ENCODE data around the gene EPB41L5. TPM values are rescaled to one million over a fixed set of nuclear protein-coding genes. Genes with fewer than 3 reads are reported as not detected.

EPB41L5 gene
- total and polyA plus RNA-seq, 10 of the 15 experiments (the other 5 are each of a cell fraction or from before 2014, with no cell fraction given), result 2.1 to 20.4 (median 8.2) TPM

- ATAC-seq (no peak), FAIRE-seq (no peak), DNase-seq (ENCODE audit: low read depth, low spot score) (no peak)
- Histone ChIP-seq H3K4me3 (no peak overlapping the region), H3K27me3 (replicated peaks in 1 of 2; ENCODE audit: control insufficient read depth in 2 of 2, insufficient read depth in 2 of 2, low read length in 1 of 2) (no peaks in the 10 kb centered on the region), H3K79me2 (ENCODE audit: control insufficient read depth, insufficient read depth, low read length) (no peaks in the 10 kb centered on the region), H3K9ac (ENCODE audit: control insufficient read depth, insufficient read depth, low read length) (no peak overlapping the region), H2AFZ (ENCODE audit: control insufficient read depth, low read depth, low read length) (no peak overlapping the region), H4K20me1 (ENCODE audit: control insufficient read depth, insufficient read depth) (no peaks in the 10 kb centered on the region), H3K4me1 (ENCODE audit: control insufficient read depth, insufficient read depth, low read length) (no peaks in the 10 kb centered on the region), H3K4me2 (ENCODE audit: control insufficient read depth, insufficient read depth) (no peak overlapping the region), H3K9me3 (replicated peaks; ENCODE audit: control insufficient read depth, insufficient read depth, low read length) (no peaks in the 10 kb centered on the region), H3K27ac (ENCODE audit: control insufficient read depth, insufficient read depth) (no peak overlapping the region), H3K36me3 (ENCODE audit: control insufficient read depth in 2 of 2, insufficient read depth in 2 of 2, low read length in 1 of 2) (no peaks in the 10 kb centered on the region; a peak in 1 of 4 replicates)
- no TSS peak for BruUV-seq (replicated peaks)
- ChIA-PET POLR2A (no interaction called here), SMC1A (ENCODE audit: uncharacterized antibody, unreplicated experiment) (interaction anchor here (0.7 to 1.7 kb wide), 7 partner anchors 59 to 471 kb away, joined by 3 to 5 read pairs (median 3); no protein-coding TSS in a partner anchor), RAD21 (ENCODE audit: unreplicated experiment) (no interaction called here), CTCF (interaction anchor here (1.0 to 9.0 kb wide), 7 partner anchors 8 to 466 kb away, joined by 3 to 148 read pairs (median 4); no protein-coding TSS in a partner anchor)
- TF ChIP-seq TCF3 (IDR thresholded peaks at IDR 0.05; ENCODE audit: borderline replicate concordance, insufficient read depth, low read depth, low read length), result no peak
- TF ChIP-seq, protein P1, sequence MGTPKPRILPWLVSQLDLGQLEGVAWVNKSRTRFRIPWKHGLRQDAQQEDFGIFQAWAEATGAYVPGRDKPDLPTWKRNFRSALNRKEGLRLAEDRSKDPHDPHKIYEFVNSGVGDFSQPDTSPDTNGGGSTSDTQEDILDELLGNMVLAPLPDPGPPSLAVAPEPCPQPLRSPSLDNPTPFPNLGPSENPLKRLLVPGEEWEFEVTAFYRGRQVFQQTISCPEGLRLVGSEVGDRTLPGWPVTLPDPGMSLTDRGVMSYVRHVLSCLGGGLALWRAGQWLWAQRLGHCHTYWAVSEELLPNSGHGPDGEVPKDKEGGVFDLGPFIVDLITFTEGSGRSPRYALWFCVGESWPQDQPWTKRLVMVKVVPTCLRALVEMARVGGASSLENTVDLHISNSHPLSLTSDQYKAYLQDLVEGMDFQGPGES (IDR thresholded peaks at IDR 0.05), result no peak
- TF ChIP-seq ETV6 (conservative IDR thresholded peaks at IDR 0.05 in 1 of 2, IDR thresholded peaks at IDR 0.05 in 1 of 2; ENCODE audit: borderline replicate concordance in 1 of 2, low read depth in 1 of 2), result no peak
- no peak for TF ChIP-seq ZZZ3 (IDR thresholded peaks at IDR 0.05; ENCODE audit: control insufficient read depth, insufficient read length, low read depth)
- no peak for TF ChIP-seq CTCF (IDR thresholded peaks at IDR 0.05 in 2 of 3, conservative IDR thresholded peaks at IDR 0.05 in 1 of 3; ENCODE audit: control insufficient read depth in 2 of 3, extremely low read depth in 1 of 3, insufficient read depth in 1 of 3, low read depth in 3 of 3, low read length in 3 of 3)
- intact Hi-C loops (cut with micrococcal nuclease; ENCODE audit: unreplicated experiment), result no loop called here
- in situ Hi-C loops (cut with MboI), result no loop called here
Measured at GRCh38 chr2:120169020-120169419, 156.1 kb downstream of the EPB41L5 start.

Measured in GM12878 (cell line).